Smooth muscle cell (in vitro differentiated cells): ENCODE data around the gene NTMT1. TPM values are rescaled to one million over a fixed set of nuclear protein-coding genes. Genes with fewer than 3 reads are reported as not detected.

Experiments used
- DNase-seq: peaks from one replicate; lab custom pipeline; 2025; ENCODE audit not compliant: unreplicated experiment; lab: John Stamatoyannopoulos, UW
- H2AFZ ChIP-seq: fragments of 200-600 bp; sonication (generic); 2 replicates; pipeline ENCODE4 v1.6.0; 2016; ENCODE audit warnings: antibody characterized with exemption, low read depth, mild to moderate bottlenecking
- H3F3A ChIP-seq: fragments of 200-600 bp; sonication (generic); 2 replicates; pipeline ENCODE4 v1.6.0; 2017; ENCODE audit warnings: antibody characterized with exemption, low read depth
- H3K27ac ChIP-seq: fragments of 200-600 bp; sonication (generic); 2 replicates; pipeline ENCODE4 v1.5.1; 2016; ENCODE audit warnings: low read depth, mild to moderate bottlenecking
- H3K27me3 ChIP-seq: fragments of 200-600 bp; sonication (generic); 2 replicates; pipeline ENCODE4 v1.6.1; 2016; ENCODE audit warnings: low read depth, mild to moderate bottlenecking
- H3K36me3 ChIP-seq: fragments of 200-600 bp; sonication (generic); 2 replicates; pipeline ENCODE4 v1.5.1; 2016; ENCODE audit warnings: low read depth
- H3K4me1 ChIP-seq: fragments of 200-600 bp; sonication (generic); 2 replicates; pipeline ENCODE4 v1.5.1; 2016; ENCODE audit warnings: low read depth
- H3K4me2 ChIP-seq: fragments of 200-600 bp; sonication (generic); 2 replicates; pipeline ENCODE4 v1.6.0; 2016; ENCODE audit warnings: mild to moderate bottlenecking
- H3K4me3 ChIP-seq: fragments of 200-600 bp; sonication (generic); 2 replicates; pipeline ENCODE4 v1.5.1; 2016; ENCODE audit warnings: mild to moderate bottlenecking
- H3K79me2 ChIP-seq: fragments of 200-600 bp; sonication (generic); 2 replicates; pipeline ENCODE4 v1.6.0; 2016; ENCODE audit warnings: low read depth, mild to moderate bottlenecking
- H3K9ac ChIP-seq: fragments of 200-600 bp; sonication (generic); 2 replicates; pipeline ENCODE4 v1.6.0; 2016; ENCODE audit warnings: low read depth
- H3K9me3 ChIP-seq: fragments of 200-600 bp; sonication (generic); replicated peaks from 2 replicates; pipeline ENCODE4 v1.5.1; 2016; ENCODE audit warnings: low read depth
- H4K20me1 ChIP-seq: fragments of 200-600 bp; sonication (generic); 2 replicates; pipeline ENCODE4 v1.6.0; 2016; ENCODE audit warnings: low read depth
- CTCF ChIP-seq: fragments of 200-600 bp; sonication (generic); IDR thresholded peaks from 2 replicates; pipeline ENCODE4 v1.5.1; 2017; ENCODE audit warnings: borderline replicate concordance, mild to moderate bottlenecking, antibody characterized with exemption; ENCODE audit not compliant: insufficient read depth, poor library complexity, severe bottlenecking
- WGBS: methylation state at CpG from one replicate; pipeline ENCODE4 v1.1.7; 2016; ENCODE audit warnings: low lambda C conversion rate; 5-methylcytosine and 5-hydroxymethylcytosine counted together
- polyA plus RNA-seq: library from polyadenylated mRNA; unstranded; fragments of >200 nt; fragmentation: Nextera tagmentation; extraction: Ambion mirVana; gene quantifications from 2 replicates; pipeline ENCODE4 v1.2.1, GENCODE V29; 2016
- total RNA-seq: library from RNA; depleted of rRNA; stranded (reverse); fragments of >200 nt; gene quantifications from 2 replicates; pipeline ENCODE4 v1.2.3, GENCODE V29; 2014

NTMT1 gene
- total and polyA plus RNA-seq, 2 experiments from 2014 or later, result 42.9 to 118 TPM

DNA sequence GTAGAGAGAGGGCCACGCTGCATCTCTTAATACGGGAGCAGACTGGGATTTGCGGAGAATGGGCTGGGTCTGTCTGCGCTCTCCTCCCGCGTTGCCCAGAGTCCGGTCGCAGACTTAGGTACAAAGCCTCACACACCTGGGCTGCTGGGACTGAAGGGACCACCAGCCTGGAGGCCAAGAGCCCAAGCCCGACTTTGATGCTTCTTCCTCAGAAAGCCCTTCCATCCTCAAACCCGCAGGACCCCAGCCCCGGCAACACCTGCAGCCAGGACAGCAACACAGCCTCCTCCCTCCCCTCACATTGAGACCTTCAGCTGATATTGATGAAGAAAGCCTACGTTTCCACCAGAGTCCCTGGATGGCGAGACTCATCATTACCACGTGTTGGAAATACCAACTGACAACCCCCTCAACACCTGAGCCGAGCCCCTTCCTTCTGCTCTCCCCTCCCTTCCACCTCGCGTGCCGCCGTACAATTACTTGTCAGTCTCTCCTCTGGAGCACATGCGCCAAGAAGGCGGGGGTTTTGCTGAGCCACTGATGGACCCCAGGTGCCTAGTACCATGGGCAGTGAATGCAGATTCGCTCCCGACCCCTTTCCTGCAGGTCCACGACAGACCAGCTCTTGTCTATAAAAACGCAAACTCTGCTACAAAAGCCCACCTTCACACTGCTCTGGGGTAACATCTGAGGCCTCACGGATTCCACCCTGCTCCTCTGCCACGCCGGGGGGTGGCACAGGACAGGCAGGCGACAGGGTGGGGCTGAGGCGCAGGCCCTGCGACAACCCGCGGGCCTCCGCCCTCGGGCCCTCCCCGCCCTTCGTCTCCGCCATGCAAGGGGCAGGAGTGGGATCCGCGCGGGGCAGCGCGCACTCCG is 15.1 kb downstream of the NTMT1 start:
- Histone ChIP-seq H3K36me3 (no peaks in the 10 kb centered on the region), H3K9me3 (no peaks in the 10 kb centered on the region), H3K4me3 (peak overlapping the region; percentile 94), H2AFZ (no peak overlapping the region), H3K4me2 (peak overlapping the region; percentile 96), H3K79me2 (peaks cover 26% of the 10 kb centered on the region), H3K9ac (peak overlapping the region; percentile 88), H4K20me1 (peaks cover 38% of the 10 kb centered on the region), H3K4me1 (peaks cover 8% of the 10 kb centered on the region), H3K27ac (peak overlapping the region; percentile 55), H3K27me3 (no peaks in the 10 kb centered on the region), H3F3A (peaks cover 5% of the 10 kb centered on the region)
- TF ChIP-seq CTCF, result no peak
- WGBS, result 34% methylated on average over 38 of the region's 44 CpGs
- no peak for DNase-seq

DNA sequence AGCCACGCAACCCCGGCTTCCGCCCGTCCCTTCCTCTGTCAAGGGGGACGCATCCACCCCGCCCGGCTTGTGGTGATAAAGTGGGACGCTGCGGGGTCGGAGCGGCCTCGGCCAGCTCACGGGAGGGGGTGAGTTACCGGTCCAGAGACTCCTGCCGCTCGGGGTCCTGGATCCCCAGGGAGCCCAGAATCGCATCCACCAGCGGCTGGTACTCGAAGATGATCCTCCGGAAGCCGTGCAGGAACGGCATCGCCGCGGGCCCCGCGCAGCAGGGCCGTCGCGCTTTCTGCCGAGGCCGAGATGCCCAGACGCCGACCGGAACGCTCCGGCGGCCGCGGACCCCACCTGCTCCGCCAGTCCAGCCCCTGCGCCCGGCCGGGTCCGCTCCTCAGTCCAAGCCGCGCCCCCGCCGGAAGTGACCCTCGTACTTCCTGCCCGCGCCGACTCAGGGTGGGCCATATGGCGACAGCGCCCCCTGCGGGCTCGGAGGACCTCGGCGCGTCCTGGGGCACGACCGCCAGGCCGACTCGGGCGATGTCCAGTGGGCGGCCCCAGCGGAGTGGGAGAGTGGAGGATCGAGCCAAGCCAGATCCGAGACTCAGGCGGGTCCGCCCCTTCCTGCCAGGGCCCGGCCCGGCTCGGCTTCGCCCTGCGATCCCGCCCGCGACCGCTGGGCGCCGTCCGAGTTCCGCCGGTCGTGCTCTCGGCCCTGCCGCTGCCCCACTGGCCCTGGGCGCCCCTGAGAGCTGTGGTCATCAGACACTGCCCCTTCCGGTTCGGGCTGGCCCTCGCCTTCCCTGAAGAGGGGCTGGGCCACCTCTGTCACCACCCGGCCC is 16.0 kb downstream of the NTMT1 start, which contains the start of gene ASB6:
ASB6 (minus strand) TSS at position 402 of the 836 bp plus-strand sequence; CDS start at position 250, 152 bp downstream.
- H3K27ac ChIP-seq, result peak within 1 kb of the TSS; percentile 55
- H3K79me2 ChIP-seq, result peaks cover 26% of the 10 kb centered on the region
- no peaks in the 10 kb centered on the region for H3K9me3 ChIP-seq
- no peak within 1 kb of the TSS for H2AFZ ChIP-seq
- peaks cover 2% of the 10 kb centered on the region for H3F3A ChIP-seq
- H3K27me3 ChIP-seq, result no peaks in the 10 kb centered on the region
- DNase-seq, result peak; percentile 98
- peaks cover 8% of the 10 kb centered on the region for H3K4me1 ChIP-seq
- under 1% methylated on average over 73 of the region's 93 CpGs for WGBS
- H3K9ac ChIP-seq, result peak within 1 kb of the TSS; percentile 88
- no peaks in the 10 kb centered on the region for H3K36me3 ChIP-seq
- H3K4me3 ChIP-seq, result peak within 1 kb of the TSS; percentile 94
- H3K4me2 ChIP-seq, result peak within 1 kb of the TSS; percentile 96
- peaks cover 32% of the 10 kb centered on the region for H4K20me1 ChIP-seq
- TF ChIP-seq CTCF, result peak; percentile 96

- H2AFZ ChIP-seq, result no peak overlapping the region
- H3K27me3 ChIP-seq, result no peaks in the 10 kb centered on the region
- peaks cover 26% of the 10 kb centered on the region for H3K79me2 ChIP-seq
- peaks cover 8% of the 10 kb centered on the region for H3K4me1 ChIP-seq
- WGBS, result 92% methylated on average over 10 of the region's 10 CpGs
- DNase-seq, result no peak
- no peaks in the 10 kb centered on the region for H3K9me3 ChIP-seq
- no peaks in the 10 kb centered on the region for H3F3A ChIP-seq
- no peak overlapping the region for H3K9ac ChIP-seq
- H4K20me1 ChIP-seq, result peaks cover 24% of the 10 kb centered on the region
- no peak overlapping the region for H3K4me3 ChIP-seq
- no peak overlapping the region for H3K27ac ChIP-seq
- H3K4me2 ChIP-seq, result no peak overlapping the region
- no peaks in the 10 kb centered on the region for H3K36me3 ChIP-seq
- no peak for TF ChIP-seq CTCF
These were observed 17.7 kb downstream of the NTMT1 start for GRCh38 chr9:129643706-129644105.
